KG1 (cell line): ENCODE measurements around the gene ENPP7.

Experiments used
- DNase-seq: peaks from one replicate; lab custom pipeline; 2025; lab: John Stamatoyannopoulos, UW

The ENPP7 gene

GRCh38 chr17:79730769-79731483, at the start of gene ENPP7:
Gene ENPP7, plus strand, starts transcription at chr17:79730943. Its CDS starts 197 bp downstream, at chr17:79731140.
- DNase-seq: no peak

DNA sequence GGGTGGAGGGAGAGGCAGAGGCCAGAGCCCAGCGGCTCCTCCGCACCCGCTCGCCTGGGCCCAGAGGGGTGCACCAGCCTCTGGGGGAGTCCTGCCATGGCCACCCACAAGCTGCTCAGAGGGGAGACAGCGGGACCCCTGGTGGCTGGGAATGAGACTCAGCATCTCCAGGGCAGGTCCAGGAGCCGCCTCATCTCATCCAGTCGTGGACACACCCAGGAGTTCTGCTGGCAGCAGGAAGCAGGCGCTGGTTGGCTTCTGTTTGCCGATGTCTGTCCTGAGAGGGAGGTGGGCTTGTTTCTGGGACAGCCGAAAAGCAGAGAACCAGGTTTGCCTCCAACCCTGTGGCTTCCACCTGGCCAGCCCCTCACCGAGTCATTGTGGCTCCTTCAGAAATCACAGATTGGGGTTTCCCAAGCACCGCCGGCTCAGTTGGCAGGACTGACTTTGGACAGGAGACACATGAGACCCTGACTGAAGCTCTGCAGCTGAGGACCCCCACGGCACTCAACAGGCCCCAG, 49.6 kb upstream of the ENPP7 start:
- no peak for DNase-seq

DNA sequence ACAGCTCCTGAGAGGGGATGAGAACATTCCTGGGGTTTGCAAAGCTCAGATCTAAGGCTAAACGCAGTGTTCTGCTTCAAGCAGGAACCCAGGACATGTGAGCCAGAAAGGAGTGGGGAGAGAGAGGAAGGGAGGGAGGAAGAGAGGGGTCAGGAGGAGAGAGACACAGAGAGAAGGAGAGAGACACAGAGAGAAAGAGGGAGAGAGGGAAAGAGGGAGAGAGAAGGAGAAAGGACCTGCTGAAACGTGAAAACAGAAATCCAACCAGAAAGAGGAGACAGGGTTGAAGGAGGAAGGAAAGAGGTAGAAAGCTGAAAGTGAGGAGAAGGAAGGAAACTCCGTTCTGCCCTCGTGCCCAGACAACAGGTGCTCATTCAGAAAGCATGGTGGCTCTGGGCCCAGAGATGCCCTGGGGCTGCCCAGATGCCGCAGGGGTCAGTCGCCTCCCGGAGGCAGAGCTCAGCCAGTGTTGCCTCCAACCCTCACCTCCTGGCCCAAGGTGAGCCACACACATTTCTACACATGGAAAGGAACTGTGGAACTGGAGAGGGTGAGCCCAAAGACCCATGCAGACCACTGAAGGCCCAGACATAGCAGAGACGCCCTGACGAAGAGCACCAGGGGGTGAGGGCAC, 49.0 kb upstream of the ENPP7 start:
- DNase-seq: no peak

DNA sequence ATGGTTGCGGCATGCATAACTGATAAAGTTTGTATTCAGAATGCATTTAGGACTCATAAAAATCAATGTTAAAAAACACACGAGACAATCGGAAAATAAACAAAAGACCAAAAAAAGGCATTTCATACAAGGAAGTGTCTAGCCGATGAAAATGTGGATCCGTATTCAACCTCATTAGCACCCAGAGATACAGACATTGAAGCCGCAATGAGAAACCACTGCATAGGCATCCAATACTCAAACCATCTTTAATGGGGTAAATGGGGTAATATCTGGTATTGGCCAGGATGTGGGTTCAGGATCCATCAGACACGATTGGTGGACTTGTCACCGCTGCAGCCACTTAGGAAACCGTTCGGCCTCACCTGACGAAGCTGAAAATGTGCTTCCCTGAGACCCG, 47.4 kb upstream of the ENPP7 start:
- DNase-seq: no peak

DNA sequence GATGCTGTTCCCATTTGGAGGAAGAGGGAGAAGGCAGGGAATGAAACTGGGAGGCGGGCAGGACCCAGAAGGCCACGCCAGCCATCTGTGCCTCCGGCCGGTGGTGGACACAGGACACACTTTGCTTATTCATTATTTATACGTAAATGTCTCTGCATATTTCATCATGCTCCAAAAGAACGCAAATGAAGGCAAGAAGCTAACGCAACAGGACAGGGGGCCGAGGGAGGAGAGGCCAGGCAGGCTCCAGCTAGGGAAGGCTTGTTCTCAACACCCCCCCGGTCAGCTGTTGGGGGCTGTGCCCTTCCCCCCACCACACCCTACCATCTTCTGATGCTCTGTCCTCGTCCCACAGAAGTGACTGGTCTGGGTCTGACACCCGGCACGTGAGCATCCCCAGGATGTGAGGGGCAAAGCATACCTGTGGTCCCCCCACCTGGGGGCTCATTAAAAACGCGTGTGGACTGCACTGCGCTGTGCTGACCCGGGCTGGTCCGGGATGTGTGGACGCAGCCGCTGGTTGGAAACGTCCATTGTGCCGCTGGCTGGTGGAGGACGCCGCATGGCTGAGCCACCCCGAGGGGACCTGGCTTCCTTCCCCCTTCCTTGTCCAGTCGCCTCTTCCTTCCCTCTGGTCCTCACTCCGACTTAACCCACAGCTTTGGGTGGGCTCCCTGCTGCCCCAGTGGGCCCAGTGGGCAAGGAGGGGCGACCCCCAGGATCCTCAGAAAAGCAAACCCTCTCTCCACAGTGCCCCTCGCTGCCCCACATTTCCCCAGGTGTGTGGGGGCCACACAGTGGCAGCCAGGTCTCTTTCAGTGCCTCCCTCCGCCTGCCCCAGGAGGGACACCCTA, 46.4 kb upstream of the ENPP7 start:
- no peak for DNase-seq

DNA sequence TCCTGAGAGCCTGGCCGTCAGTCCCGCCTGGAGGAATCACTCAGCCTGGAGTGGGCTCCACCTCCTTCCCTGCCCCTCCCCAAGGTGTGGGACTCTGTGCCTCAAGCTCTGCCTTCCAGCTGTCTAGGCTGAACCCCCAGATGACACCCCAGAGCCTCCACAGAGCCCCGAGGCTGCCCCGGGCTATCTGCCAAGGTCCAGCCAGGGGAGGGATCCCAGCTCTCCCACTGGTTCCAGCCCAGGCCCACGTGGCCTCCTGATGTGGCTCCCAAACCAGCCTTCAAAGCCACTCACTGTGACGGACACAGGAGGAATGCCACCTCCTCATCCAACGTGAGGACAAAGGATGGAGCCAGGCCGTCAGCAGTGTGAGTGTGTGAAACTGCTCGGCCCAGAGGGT, 45.6 kb upstream of the ENPP7 start:
- no peak for DNase-seq

DNA sequence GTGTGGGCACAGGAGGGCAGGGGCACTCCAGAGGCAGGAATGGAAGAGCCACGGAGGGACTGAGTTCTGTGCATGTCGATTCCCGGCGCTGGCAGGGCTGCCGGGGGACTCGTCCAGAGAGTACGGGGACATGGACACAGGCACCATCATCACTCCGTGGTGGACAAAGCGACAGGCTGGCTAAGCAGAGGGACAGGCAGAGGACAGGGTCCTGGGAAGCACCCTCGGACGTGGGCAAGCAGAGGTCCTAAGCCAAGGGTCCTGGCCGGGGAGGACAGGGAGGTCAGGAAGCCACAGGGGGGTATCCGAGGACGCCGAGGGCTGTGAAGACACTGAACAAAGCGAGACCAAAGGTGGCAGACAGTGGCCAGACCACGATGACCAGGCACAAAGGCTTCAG, 44.3 kb upstream of the ENPP7 start:
- no peak for DNase-seq

- DNase-seq: no peak
Measured at GRCh38 chr17:79690466-79690865, 40.3 kb upstream of the ENPP7 start.

DNA sequence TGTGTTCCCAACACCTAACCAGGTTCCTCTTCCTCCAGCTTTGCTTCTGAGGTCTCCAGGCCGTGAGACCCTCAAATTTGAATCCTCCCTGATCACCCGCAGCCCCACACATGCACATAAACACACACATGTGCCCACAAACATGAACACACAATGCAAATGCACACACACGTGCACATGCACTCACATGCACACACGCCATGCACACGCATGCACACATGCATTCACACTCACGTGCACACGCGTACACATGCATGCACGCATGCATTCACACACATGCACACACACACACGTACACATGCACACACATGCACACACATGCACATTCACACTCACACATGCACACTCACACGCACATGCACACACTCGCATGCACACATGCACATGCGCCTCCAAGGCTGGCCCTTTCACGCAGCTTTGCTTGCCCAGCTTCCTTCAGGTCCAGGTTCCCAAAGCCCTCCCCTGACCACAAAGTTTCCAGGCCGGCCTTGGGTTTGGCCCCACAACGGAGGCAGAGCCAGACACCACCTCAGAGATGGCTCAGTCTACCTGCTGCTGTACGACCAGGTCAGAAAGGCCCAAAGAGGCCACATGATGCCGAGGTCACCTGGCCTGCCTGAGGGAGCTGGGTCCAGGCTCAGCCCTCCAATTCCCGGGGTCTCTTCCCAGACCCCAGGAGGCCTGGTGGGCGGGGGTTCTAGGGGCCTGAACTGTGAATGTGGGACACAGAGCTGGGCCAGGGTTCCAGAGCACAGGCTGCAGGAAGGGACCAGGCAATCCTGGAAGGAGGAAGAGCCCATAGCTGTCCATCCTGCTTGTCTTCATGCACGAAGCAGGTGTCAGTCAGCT, 39.5 kb upstream of the ENPP7 start:
- DNase-seq: no peak

DNA sequence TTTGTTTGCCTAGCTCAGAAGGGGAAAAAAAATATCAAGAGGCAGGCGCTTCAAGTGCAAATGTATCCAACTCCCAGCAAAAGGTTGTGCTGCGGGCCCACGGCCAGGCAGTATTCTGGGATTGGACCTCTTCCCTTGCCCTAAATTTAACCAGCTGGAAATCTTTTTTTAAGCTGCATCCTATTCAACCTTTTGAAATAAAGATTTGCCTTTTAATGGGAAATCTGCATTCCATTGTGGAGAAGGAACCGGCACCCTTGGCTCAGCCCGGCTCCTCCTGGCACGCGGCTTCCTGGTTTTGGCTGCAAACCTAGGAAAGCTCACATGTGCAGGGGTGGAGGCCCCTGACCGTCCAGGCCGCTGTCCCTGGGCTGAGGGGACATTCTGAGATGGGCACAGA, 38.8 kb upstream of the ENPP7 start:
- no peak for DNase-seq

DNA sequence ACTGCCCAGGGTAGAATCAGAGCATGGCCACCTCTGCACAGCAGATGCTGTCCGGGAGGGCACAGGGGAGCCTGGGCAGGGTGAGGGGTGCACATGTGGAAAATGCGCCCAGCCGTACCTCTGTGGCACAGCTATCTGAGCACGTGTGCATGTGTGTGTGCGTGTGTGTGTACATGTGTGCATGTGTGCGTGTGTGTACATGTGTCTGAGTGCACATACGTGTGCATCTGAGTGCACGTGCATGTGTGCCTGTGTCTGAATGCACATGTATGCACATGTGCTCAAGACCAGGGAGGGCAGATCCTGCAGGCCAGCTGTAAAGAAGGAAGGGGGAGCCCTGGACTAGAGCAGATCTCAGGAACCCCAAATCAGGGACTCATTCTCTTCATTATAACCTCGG, 37.3 kb upstream of the ENPP7 start:
- DNase-seq: no peak

GRCh38 chr17:79695293-79695790, 35.4 kb upstream of the ENPP7 start:
- DNase-seq: no peak

GRCh38 chr17:79695797-79696609, 34.7 kb upstream of the ENPP7 start:
- no peak for DNase-seq

DNA sequence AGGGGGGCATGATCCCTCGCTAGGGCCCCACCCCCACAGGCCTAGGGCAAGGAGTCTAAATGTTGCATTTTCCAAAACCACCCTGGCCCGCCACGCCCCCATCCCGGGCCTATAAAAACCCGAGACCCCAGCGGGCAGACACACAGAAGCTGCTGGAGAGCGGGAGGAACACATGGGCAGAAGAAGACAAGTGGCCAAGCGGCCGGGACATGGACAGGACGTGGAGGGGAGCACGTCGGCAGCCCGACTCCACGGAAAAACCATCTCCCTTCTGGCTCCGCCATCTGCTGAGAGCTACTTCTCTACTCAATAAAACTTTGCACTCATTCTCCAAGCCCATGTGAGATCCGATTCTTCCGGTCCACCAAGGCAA, 34.1 kb upstream of the ENPP7 start:
- DNase-seq: no peak

DNA sequence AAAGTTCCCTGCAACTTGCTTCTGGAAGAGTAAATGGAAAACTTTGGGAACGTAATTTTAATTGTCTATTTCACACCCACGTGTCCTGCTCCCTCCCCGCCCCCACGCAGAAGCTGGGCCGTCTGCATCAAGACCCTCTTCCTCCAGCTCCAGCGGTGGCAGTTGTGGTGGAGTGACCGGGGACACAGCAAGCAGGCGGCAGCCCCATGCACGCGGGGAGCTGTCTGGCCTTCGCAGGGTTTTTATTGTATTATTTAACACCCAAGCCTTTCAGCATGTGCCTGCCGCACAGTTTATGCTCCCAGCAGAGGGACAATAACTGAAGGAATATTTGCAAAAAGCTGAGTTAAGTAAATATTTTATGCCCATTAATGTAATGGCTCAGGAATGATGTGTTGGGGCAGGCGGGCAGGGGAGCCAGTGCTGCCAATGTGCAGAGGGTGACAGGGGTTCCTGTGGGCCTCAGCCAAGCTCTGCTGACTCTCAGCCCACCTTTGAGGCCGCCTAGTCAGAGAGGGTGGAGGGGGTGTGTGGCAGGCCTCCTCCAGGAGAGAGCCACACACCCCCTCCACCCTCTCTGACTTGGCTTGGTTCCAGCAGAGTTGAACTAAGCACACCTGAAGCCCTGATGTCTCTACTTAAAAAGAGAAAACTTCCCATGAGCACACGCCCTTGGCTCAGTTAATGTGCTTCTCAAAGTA, 32.4 kb upstream of the ENPP7 start:
- DNase-seq: no peak

DNA sequence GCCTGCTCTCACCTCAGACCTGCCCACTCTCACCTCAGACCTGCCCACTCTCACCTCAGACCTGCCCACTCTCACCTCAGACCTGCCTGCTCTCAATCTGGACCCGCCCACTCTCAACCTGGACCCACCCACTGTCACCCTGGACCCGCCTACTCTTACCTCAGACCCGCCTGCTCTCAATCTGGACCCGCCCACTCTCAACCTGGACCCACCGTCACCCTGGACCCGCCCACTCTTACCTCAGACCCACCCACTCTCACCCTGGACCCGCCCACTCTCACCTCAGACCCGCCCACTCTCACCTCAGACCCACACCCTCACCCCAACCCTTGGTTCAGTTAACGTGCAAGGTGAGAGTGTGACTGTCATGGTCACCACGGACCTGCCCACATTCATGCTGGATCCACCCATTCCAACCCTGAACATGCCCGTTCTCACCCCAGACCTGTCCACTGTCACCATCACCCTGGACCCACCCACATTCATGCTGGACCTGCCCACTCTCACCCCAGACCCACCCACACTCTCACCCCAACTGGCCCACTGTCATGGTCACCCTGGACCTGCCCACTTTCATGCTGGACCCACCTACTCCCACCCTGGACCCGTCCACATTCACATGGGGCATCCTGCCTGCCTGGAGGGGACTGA, 31.2 kb upstream of the ENPP7 start:
- DNase-seq: no peak

GRCh38 chr17:79700592-79700991, 30.2 kb upstream of the ENPP7 start:
- DNase-seq: no peak

DNA sequence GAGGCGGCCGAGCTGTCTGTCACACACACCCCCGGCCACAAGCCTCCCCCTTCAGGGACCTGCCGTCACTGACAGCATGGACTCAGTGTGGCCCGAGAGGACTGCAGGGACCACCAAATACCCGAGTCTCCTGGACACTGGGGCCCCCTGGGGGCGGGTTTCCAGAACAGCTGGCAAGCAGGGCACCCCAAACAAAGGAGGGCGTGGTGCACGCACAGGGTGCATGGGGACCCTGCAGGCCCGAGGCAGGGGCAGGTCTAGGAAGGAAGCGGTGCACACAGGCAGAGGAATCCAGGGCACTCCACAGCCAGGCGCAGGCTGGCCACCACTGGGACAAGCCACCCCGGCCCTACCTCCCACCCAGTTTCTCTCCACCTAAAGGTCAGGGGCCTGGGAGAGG, 28.7 kb upstream of the ENPP7 start:
- no peak for DNase-seq

GRCh38 chr17:79702550-79703236, 28.1 kb upstream of the ENPP7 start:
- DNase-seq: no peak
